Measurements from ENCODE around the gene ALG12.

ALG12 gene

GRCh38 chr22:49917974-49918910, at the start of gene ALG12, which contains the start of gene CRELD2:
Gene ALG12, minus strand, starts transcription at chr22:49918438. Its CDS starts 4,673 bp downstream, at chr22:49913765.
Gene CRELD2, plus strand, starts transcription at chr22:49918634. Its CDS starts 136 bp downstream, at chr22:49918770.
- peak; percentile 63 for DNase-seq

GRCh38 chr22:49967706-49968208, 49.5 kb upstream of the ALG12 start:
- no peak for DNase-seq

GRCh38 chr22:49966774-49967705, 48.8 kb upstream of the ALG12 start:
- no peak for DNase-seq

DNA sequence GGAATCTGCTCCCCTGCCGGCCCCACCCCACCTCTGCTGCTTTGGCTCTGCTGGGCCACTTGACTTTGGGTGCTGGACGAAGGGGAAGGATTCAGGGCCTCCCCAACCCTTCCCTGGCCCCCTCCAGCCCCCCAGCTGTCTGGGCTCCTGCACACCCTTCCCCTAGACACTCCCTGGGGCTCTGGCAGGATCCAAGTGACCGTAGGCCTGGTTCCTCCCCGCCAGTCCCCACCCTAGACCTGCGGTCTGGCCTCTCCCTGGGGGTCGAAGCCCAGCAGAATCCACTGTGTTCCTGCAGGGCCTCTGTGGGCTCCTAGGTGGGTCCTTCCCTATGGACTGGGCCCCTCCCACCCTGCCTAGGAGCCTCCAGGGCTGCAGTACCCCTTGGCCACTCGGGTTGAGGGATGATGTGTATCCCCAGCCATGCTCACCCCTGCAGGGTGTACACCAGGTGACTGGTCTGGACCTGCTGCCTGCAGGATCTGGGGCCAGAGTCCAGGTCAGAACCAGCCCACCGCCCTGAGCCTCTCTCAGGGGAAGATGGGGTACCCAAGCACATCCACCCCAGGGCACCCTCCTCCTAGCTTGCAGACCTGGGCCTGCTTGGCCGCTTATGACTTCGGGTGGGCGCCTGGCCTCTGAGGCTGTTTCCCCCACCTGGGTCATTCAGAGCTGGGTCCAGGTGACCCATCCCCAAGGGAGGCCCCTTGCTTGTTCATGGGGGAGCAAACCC, 48.0 kb upstream of the ALG12 start:
- DNase-seq: no peak

DNA sequence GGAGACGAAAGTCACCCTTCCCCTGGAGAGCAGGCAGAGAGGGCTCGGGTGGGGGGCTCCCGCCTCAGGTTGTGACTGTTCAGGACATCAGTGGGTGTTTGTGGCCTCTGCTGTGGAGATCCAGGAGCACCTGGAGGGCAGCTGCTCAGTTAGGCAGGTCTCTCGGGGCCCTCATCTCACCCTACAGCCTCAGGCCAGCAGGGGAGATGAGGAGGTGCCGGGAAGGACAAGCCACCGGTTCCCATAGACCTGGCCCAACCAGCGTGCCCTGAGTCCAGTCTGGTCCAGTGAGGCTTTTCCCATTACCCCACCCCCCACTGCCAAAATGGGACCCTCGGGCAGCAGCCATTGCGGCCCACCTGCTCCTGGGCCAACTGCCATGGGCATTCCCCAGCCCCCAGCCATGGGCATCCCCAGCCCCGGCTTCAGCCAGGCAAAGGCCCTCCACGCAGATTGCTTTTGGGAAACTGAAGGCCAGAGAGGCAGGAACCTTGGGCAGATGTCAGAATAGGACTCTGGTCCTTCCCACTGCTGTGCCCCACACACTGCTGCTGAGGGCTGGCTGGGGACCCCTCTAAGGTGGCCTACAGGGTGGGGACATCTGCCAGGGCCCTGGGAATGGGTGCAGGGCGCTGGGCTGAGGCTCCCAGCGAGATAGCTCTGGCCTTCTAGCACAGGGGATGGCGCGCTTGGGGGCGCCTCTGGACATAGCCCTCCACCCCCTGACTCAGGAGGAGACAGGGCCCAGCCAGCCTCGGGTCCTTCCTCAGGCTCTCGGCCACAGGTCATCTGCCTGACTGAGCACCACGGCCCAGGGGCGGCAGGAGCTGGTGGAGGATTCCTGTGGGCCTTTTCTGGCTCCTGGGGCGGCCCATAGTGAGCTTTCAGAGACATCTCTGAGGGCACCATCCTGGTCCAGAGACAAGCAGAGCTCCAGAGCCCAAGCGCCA, 47.1 kb upstream of the ALG12 start:
- DNase-seq: no peak

DNA sequence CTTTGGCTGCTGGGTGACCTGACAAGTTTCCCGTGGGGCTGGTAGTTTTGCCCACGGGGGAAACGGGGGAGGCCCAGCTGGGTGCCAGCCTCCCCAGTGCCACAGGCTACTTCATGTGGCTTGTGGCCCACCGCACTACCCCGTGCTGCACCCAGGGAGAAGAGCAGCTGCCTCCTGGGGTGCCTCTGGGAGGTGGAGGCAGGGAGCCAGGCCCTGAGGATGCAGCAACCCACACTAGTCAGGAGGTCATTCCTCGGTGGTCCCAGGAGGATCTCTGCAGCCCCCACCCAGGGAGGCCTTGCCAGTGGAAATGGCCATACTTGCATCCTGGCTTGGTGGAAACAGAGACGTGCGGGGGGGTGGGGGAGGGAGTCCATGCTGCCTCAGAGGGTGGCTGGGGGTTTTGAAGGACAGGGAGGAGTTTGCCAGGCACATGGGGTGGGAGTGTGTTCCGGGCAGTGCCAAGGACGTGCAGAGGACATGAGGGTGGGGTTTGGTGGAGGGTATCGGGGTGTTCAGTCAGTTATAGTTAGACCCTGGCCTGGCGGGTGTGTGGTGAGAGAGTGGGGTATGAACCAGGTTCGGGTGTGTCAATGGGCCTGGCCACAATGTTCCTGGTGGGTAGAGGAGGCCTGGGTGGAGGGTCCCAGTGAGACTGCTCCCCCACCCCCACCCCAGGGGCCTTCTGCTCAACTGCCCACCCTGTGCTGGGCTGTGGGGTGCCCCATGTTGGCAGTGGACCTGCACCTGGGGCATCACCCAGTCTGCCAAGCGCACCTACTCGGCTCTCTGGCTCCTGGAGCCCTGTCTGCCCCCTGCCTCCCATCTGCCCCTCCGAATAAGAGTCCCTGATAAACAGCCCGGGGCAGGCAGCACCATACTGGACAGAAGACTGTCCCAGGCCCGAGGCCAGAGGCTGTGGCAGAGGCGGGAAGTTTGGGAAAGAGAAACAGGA, 46.2 kb upstream of the ALG12 start:
- DNase-seq: no peak

DNA sequence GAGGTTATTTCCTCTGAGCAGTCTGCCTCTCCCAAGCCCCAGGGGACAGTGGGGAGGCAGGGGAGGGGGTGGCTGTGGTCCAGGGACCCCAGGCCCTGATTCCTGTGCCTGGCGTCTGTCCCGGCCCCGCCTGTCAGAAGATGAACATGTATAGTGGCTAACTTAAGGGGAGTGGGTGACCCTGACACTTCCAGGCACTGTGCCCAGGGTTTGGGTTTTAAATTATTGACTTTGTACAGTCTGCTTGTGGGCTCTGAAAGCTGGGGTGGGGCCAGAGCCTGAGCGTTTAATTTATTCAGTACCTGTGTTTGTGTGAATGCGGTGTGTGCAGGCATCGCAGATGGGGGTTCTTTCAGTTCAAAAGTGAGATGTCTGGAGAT, 45.4 kb upstream of the ALG12 start:
- DNase-seq: no peak

GRCh38 chr22:49962751-49963646, 44.8 kb upstream of the ALG12 start:
- no peak for DNase-seq

- no peak for DNase-seq
These were observed 43.9 kb upstream of the ALG12 start for GRCh38 chr22:49962012-49962750.

DNA sequence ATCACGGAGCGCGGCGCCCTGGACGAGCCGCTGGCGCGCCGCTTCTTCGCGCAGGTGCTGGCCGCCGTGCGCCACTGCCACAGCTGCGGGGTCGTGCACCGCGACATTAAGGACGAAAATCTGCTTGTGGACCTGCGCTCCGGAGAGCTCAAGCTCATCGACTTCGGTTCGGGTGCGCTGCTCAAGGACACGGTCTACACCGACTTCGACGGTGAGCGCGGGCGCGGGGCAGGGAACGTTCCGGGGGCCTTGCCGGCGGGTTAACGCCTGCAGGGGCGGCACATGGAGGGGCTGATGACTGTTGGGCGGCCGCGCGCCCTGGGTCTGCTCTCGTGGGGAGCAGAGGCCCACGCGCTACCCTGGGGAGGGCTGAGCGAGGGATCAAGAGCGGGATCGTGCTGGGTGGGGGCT, 43.4 kb upstream of the ALG12 start:
- no peak for DNase-seq

DNA sequence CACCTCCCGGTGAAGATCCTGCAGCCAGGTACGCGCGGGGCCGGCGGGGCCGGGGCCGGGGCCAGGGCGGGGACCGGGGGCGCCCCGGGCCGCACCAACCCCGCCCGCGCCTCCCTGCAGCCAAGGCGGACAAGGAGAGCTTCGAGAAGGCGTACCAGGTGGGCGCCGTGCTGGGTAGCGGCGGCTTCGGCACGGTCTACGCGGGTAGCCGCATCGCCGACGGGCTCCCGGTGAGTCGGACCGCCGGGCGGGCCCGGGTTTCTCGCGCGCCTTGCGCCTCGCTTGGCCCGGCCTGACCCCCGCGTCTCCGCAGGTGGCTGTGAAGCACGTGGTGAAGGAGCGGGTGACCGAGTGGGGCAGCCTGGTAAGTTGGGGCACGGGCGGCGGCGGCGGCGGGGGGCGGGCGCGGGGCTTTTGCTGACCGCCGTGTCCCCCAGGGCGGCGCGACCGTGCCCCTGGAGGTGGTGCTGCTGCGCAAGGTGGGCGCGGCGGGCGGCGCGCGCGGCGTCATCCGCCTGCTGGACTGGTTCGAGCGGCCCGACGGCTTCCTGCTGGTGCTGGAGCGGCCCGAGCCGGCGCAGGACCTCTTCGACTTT, 42.9 kb upstream of the ALG12 start:
- DNase-seq: no peak

- peak; percentile 62 for DNase-seq
These were observed 42.1 kb upstream of the ALG12 start, which contains the start of gene PIM3 for GRCh38 chr22:49960159-49961004. Gene PIM3, plus strand, starts transcription at chr22:49960772. Its CDS starts 176 bp downstream, at chr22:49960948.

- DNase-seq: no peak
These were observed 41.5 kb upstream of the ALG12 start for GRCh38 chr22:49959782-49960158.

GRCh38 chr22:49958931-49959781, 40.9 kb upstream of the ALG12 start:
- DNase-seq: no peak

GRCh38 chr22:49958366-49958921, 40.2 kb upstream of the ALG12 start:
- DNase-seq: no peak
